Endothelial cell of umbilical vein (primary cell): ENCODE results near the gene DIP2B.

Experiments used
- EZH2 ChIP-seq: IDR thresholded peaks from 2 replicates; pipeline ENCODE4 v1.6.1; 2012; ENCODE audit warnings: borderline replicate concordance, low read depth, mild to moderate bottlenecking, moderate library complexity, low read length, inconsistent platforms; ENCODE audit not compliant: severe bottlenecking
- FOS ChIP-seq: IDR thresholded peaks from 2 replicates; pipeline ENCODE4 v1.6.1; 2011; ENCODE audit warnings: mild to moderate bottlenecking, low read length, moderate library complexity, borderline replicate concordance; ENCODE audit not compliant: insufficient read depth
- JUN ChIP-seq: IDR thresholded peaks from 2 replicates; pipeline ENCODE4 v1.6.1; 2011; ENCODE audit warnings: borderline replicate concordance, low read depth; ENCODE audit not compliant: insufficient read length, insufficient read depth
- MYC ChIP-seq: IDR thresholded peaks from one replicate; pipeline ENCODE4 v1.6.1; 2011; ENCODE audit warnings: mild to moderate bottlenecking, low read depth, low read length
- POLR2A ChIP-seq: IDR thresholded peaks from 2 replicates; pipeline ENCODE4 v1.6.1; 2012; ENCODE audit warnings: low read depth, mild to moderate bottlenecking, control low read depth, low read length
- POLR2AphosphoS5 ChIP-seq: IDR thresholded peaks from 2 replicates; pipeline ENCODE4 v1.6.1; 2012; ENCODE audit warnings: low read depth, mild to moderate bottlenecking, control low read depth, low read length, moderate library complexity; ENCODE audit not compliant: insufficient read depth
- TF ChIP-seq, protein P1 (sequence below), 2 donors: IDR thresholded peaks; 1 replicate in 1 of 2; 2 replicates in 1 of 2; pipeline ENCODE4 v1.5.1; 2011; ENCODE audit warnings: low read length in 2 of 2, mild to moderate bottlenecking in 2 of 2, moderate library complexity in 2 of 2, control low read depth in 1 of 2, inconsistent platforms in 1 of 2, low read depth in 1 of 2; ENCODE audit not compliant: insufficient read depth in 1 of 2; ENCODE audit errors: extremely low read depth in 1 of 2
- TF ChIP-seq, protein P2 (sequence below): IDR thresholded peaks from 2 replicates; pipeline ENCODE4 v1.6.1; 2011; ENCODE audit not compliant: insufficient read depth, insufficient read length

DNA sequence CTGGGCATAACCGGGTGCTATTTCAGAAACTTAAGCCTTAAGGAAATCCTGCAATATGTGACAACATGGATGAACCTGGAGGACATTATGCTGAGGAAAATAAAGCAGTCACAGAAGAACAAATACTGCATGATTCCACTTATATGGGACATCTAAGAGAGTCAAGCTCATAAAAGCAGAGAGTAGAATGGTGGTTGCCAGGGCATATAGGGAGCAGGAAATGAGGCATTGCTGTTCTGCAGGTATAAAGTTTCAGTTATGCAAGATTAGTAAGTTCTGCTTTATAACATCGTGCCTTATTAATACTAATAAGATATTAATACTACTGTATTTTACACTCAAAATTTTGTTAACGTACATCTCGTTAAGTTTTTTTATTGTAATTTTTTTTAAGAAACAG lies 134.9 kb downstream of the DIP2B start:
- TF ChIP-seq MYC: no peak
- no peak for TF ChIP-seq POLR2A
- TF ChIP-seq FOS: no peak
- TF ChIP-seq, protein P1, sequence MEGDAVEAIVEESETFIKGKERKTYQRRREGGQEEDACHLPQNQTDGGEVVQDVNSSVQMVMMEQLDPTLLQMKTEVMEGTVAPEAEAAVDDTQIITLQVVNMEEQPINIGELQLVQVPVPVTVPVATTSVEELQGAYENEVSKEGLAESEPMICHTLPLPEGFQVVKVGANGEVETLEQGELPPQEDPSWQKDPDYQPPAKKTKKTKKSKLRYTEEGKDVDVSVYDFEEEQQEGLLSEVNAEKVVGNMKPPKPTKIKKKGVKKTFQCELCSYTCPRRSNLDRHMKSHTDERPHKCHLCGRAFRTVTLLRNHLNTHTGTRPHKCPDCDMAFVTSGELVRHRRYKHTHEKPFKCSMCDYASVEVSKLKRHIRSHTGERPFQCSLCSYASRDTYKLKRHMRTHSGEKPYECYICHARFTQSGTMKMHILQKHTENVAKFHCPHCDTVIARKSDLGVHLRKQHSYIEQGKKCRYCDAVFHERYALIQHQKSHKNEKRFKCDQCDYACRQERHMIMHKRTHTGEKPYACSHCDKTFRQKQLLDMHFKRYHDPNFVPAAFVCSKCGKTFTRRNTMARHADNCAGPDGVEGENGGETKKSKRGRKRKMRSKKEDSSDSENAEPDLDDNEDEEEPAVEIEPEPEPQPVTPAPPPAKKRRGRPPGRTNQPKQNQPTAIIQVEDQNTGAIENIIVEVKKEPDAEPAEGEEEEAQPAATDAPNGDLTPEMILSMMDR (IDR thresholded peaks at IDR 0.05; ENCODE audit: extremely low read depth in 1 of 2, insufficient read depth in 1 of 2, low read depth in 1 of 2, low read length in 2 of 2): no peak
- TF ChIP-seq JUN: no peak
- TF ChIP-seq POLR2AphosphoS5: no peak
- TF ChIP-seq, protein P2, sequence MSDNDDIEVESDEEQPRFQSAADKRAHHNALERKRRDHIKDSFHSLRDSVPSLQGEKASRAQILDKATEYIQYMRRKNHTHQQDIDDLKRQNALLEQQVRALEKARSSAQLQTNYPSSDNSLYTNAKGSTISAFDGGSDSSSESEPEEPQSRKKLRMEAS: no peak
- TF ChIP-seq EZH2: no peak
